Stomach (tissue), 4 donors: ENCODE measurements around the gene RNFT2.

Experiments used
- CTCF ChIP-seq, 7 experiments: fragments of 450-650 bp in 4 of 7; fragments of 200-600 bp in 3 of 7; sonication (generic) in 3 of 7; IDR thresholded peaks; one replicate each; pipeline ENCODE4 v1.5.1; 2016 to 2019; ENCODE audit warnings: antibody characterized with exemption in 7 of 7, control low read depth in 2 of 7, mild to moderate bottlenecking in 1 of 7
- POLR2AphosphoS5 ChIP-seq, 3 donors: sonication (generic); formaldehyde crosslinking; IDR thresholded peaks; one replicate each; pipeline ENCODE4 v1.6.1; 2016; ENCODE audit warnings: antibody characterized with exemption in 3 of 3

GRCh38 chr12:116792403-116792802, 54.3 kb downstream of the RNFT2 start:
- TF ChIP-seq POLR2AphosphoS5 (IDR thresholded peaks at IDR 0.05) (no peak), CTCF (IDR thresholded peaks at IDR 0.05) (no peak)
